IPS-NIHi7 (cell line): Measurements from ENCODE around the gene CD63.
"Not testable (repeated sequence)": the region's sequence is repeated elsewhere in the genome, so short reads cannot be mapped to it uniquely, and the experiment has no call there.

Experiments
- DNase-seq: peaks from one replicate; pipeline ENCODE4 v3.0.0; 2012; ENCODE audit warnings: mixed read lengths; ENCODE audit errors: extremely low spot score

CD63 gene, protein sequence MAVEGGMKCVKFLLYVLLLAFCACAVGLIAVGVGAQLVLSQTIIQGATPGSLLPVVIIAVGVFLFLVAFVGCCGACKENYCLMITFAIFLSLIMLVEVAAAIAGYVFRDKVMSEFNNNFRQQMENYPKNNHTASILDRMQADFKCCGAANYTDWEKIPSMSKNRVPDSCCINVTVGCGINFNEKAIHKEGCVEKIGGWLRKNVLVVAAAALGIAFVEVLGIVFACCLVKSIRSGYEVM

DNA sequence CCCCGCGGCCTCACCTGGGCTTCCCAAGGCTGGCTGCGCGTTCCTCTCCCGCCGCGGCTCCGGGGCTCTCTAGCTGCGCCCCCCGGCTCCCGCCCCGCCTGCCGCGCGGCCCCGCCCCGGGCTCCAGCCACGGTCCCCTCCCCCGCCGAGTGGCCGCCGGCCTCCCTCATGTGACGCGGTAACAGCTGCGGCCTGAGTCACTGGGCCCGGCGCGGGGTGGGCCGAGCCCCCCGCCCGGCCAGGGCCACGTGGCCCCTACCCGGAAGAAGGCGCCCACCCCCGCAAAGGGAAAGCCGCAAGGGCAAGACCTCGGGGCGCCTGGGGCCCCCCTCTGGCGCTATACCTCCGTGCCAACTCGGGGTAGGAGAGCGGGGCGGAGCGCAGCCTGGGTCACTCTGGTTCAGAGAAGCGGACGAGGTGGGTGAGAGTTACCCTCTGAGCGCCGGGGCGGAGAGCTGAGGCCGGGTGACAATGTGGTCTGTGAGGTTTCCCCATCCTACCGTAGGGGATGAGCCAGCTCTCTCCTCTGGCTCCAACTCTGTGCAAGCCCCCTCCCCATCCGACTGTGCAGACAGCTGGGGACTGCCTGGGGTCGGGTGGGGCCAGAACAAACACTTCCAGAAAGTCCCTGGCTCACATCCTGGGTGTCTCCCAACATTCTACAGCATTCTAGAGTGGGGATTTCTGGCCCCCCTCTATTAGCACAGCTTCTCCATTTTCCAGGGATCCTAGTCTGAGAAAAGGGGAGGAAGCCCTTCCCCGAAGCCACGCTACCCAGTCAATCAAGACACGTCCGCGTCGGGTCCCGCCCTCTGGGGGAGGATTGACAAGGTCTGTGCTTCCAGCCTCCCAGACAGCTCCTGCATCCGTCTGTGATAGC is at the start of gene CD63:
TSS of gene CD63 (minus strand) at position 71 of the 880 bp plus-strand sequence. CDS start 668 bp downstream, outside the sequence.
- DNase-seq, result peak; percentile 88

DNA sequence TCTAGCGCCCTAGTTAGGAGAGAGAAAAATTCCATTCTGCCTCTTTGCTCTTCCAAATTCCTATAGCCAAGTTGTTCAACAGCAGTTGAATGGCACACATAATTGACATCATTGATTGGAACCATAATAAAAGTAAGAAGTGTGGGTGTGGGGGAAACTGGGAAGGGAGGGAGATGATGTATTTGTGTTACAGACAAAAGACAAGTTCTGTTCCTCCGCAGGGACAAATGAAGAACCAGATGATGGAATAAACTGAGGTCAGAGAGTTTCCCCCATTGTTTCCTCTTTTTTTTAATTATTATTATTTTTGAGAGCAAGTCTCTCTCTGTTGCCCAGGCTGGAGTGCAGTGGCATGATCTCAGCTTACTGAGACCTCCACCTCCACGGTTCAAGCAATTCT is 49.0 kb upstream of the CD63 start:
- no peak for DNase-seq

DNA sequence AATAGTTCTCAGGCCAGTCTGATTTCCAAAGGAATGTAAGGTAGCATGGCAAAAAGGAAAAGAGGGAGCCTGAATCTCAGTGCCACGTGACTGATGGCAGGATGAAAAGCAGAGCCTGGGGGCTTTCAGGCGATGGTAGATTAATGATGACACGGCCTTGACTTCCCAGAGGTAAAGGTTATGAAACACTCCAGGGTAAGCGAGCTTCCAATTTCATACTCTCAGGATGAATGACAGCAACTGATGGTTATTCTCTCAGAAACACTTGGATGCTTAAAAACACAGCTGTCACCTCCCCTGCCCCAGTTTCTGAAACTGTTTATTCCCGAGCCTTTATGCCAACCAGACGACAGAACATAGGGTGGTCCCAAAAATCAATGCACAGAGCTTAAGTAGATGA is 42.9 kb upstream of the CD63 start:
- DNase-seq, result no peak

DNA sequence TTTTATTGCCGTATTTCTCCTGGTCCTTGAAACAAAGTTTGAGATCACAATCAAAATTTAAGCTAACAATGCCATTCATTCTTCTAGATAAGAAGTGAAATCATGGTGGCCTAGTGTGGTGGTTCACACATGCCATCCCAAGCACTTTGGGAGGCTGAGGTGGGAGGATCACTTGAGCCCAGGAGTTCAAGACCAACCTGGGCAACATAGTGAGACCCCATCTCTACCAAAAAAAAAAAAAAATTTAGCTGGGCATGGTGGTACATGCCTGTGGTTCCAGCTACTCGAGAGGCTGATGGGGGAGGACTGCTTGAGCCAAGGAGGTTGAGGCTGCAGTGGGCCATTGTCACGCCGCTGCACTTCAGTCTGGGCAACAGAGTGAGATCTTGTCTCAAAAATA is 38.3 kb upstream of the CD63 start:
- no peak for DNase-seq

DNA sequence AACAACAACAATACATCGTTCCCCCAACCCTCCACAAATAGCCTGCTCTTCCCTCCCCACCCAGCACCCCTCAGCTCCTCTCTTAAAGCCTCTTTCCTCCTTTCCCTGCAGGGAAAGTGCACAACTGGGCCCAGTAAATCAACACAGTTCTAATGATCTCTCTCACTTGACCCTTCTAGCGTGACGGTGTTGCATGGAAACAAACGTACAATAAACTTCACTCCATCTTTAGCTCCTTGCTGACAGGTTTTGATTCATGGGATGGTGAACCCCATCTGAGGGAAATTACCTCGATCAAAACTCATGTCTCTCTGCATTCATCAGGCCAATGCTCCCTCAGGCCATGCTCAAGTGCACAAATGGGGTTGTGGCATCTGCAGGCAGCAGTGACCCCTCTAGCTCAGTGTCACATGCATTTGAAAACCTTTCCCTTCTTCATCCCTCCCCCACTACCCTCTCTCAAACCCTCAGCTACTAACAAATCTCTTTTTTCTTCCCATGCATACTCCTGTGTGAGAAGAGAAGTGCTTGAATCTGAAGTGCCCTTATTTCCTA is 37.0 kb upstream of the CD63 start:
- no peak for DNase-seq

DNA sequence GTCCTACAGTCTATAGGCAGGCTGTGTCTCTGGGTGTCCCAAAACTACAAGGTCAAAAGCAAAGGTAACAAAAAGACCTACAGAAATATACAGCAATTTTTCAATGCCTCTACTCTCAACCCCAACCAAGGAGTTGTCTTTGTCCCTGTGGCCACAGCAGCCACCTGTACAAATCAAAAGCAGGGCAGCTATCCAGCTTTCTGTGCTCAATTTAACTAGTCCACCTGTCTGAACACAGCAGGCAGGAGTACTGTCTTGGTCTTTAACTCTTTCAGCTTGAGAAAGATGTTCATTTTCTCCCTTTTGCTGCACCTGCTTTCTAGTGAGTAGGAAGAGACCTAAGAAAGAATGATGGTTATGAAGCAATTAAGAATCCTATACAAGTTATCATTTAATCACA is 33.8 kb upstream of the CD63 start:
- DNase-seq, result no peak

DNA sequence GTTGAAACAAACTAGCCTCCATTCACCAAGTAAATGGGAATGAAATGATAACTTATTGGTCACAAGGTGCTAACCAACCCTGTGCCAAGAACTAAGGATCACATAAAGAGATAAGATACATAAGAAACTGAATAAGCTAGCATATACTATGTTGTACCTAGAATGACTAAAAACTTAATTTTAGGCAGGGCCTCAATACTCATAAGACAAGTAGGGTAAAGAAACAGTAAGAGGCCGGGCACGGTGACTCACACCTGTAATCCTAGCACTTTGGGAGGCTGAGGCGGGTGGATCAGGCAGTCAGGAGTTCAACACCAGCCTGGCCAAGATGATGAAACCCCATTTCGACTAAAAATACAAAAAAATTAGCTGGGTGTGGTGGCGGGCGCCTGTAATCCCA is 31.9 kb upstream of the CD63 start:
- no peak for DNase-seq

DNA sequence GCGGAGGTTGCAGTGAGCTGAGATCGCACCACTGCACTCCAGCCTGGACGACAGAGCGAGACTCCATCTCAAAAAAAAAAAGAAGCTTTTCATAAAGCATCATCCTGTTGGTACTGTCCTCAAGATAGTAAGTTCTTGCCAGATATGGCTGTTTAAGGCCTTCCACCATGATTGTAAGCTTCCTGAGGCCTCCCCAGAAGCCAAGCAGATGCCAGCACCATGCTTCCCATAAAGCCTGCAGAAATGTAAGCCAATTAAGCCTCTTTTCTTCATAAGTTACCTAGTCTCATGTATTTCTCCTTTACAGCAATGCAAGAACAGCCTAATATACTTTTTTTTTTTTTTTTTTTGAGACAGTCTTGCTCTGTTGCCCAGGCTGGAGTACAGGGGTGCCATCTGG is 29.8 kb upstream of the CD63 start:
- not testable (repeated sequence) for DNase-seq

DNA sequence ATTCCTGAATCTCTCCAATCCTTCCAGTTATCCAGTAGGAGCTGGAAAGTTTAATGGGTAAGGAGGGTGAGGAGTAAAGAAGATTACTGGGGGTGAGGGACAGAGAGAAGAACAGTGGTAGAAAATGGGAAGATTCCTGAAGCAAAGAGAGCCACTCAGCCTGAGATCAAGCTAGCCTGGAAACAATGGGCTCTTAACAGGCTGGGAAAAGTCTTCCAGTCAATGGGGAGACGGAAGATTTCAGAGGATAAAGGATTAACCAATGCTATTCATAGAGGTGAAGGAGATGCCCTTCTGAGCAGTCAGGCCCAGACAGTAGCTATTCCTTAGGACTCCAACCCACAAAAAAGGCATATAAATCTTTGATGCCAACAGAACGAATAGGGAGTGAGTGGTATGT is 28.9 kb upstream of the CD63 start:
- DNase-seq, result no peak

DNA sequence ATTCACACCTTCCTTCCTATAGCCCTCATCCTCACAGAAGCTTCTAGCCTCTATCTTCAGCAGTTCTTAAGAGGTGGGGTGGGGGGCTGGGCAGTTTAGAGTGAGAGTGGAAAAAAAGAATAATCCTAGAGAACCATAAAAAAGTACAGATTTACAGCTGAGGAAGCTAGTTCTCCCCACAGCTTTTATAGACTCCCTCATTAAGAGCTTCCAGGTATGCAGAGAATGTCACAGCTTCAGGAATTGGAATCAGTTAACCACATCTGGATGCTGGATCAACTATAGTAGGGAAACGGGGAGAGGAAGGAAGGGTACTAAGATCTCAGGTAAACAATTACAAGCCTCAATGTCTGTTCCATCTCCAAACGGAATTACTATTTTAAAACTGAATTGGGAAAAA is 26.4 kb upstream of the CD63 start:
- no peak for DNase-seq

DNA sequence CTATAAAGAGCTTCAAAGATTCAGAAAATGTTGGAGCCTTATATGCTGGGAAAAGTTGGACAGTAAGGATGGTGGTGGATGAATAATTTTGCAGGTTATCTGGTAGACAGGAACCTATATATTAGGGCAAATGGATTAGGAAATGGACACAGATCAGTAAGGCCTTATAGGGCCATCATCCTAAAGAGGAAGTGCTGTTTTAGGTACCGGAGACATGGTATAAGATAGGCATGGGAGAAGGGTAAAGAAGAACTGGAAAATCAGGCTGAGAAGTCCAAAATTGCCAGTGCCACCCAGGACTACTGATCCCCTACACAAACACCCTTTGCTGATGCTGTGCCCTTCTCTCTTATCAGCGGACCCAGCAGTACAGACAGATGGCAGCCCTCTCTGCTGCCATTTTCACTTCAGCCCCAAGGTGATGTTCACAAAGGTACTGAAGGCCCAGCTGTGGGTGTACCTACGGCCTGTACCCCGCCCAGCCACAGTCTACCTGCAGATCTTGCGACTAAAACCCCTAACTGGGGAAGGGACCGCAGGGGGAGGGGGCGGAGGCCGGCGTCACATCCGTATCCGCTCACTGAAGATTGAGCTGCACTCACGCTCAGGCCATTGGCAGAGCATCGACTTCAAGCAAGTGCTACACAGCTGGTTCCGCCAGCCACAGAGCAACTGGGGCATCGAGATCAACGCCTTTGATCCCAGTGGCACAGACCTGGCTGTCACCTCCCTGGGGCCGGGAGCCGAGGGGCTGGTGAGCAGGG is 19.6 kb upstream of the CD63 start:
- no peak for DNase-seq

DNA sequence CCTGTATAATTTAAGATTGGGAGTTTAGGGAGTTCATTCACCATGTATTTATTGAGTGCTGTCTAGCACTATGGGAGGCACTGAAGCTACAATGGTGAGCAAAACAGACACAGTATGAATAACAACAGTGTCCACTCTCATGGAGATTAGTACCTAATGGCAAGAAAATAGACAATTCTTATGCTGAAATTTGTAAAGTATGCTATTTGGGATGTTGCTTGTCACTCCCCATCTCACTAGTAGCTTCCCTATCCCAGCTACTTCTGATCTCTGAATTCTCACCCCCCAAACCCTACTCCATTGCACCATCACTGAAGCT is 18.1 kb upstream of the CD63 start:
- no peak for DNase-seq

DNA sequence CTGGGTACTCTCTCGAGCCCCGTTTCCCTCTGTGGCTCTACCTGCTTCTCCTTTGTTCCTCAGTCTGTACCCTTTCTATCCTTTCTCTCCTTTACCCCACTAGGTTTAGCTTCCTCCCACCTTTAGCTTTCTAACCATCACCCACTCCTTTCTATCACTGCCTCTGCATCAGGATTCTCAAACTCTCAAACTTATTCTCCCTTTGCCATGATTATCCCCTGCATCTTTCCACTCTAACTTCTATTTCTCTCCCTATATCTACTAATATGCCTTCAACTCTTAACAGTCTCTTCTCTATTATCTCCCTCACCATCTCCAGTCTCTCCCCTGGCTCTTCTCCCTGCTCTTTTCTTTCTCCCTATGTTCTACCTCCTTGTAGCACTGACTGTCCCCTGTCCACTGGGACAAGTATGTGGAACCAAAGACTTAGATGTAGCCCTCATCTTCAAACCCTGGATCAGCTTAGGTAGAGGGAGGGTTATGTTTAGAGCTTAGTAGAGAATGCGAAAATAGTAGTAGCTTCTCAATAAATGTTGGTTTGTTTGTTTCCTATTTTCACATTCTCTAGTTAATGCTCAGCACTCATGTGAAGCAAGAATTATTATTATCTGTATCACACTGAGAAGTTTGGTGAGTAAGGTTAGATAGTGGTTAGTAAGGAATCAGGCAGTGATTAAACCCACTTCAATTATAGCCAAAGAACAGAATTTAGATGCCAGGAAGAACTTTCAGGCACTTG is 17.5 kb upstream of the CD63 start:
- no peak for DNase-seq

DNA sequence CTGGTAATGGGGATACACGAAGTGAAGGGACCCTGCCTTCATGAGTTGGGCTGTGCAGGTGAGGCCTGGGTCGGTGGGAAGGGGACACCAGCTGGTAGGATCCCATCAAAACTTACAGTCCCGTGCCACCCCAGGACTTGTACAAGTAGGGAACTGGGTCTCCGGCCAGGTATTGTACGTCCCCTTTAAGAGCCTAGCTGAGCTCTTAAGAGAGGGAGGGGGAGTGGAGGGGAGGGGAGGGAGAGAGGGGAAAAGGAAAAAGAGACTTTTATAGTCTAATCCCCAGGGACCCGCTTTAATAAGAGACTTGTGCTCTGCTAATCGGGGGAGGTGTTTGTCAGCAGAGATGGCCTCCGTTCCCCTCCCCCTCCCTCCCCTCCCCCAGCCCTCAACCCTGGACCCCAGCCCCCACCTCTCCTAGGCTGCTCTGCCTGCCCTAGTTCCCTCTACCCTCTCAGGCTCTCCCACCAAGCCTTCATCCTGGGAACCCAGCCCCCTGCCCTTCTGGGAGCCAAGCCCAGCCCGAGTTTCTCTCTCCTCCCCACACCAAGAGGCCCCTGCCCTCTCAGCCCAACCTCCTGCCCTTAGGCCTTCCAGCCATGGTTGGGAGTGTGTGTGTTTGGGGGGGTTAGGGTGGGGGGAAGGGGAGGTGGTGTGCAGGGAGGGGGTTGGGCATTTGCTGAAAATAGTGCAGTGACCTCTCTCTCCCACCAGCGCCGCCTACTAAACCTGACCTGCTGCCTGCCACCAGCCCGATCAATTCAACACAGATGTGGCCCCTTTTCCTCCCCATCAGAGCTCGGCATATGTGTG is 16.8 kb upstream of the CD63 start:
- peak; percentile 74 for DNase-seq

DNA sequence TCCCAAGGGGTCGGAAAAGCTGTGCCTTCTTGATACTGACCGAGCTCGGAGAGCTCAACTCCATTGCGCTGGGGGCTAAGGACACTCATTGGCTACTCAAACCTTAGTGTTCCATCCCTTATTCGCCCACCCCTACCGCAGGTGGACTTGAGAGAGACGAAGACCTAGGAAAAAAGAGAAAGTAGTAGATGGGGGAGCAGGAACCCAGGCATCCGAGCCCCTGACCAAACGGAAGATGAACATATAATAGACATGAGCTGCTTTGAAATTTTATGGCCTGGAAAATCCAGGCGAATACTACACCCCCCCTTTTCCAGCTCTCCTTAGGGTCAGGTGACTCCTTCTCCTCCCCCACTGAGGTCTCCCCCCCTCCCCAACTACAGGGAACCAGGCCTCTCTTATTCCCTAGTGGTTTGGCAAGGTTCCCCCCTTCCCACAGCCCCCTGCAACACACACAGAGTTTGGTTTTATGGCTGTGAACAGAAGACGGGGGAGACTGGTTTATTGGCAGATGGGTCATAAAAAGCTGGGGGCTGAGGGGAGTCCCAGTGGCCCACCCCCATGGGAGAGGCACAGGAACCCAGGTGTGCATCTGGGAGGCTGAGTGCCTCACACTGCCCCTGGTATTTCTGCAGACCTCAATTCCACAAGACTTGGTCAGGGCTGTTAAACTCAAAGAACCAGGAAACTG is 15.7 kb upstream of the CD63 start:
- DNase-seq, result no peak

DNA sequence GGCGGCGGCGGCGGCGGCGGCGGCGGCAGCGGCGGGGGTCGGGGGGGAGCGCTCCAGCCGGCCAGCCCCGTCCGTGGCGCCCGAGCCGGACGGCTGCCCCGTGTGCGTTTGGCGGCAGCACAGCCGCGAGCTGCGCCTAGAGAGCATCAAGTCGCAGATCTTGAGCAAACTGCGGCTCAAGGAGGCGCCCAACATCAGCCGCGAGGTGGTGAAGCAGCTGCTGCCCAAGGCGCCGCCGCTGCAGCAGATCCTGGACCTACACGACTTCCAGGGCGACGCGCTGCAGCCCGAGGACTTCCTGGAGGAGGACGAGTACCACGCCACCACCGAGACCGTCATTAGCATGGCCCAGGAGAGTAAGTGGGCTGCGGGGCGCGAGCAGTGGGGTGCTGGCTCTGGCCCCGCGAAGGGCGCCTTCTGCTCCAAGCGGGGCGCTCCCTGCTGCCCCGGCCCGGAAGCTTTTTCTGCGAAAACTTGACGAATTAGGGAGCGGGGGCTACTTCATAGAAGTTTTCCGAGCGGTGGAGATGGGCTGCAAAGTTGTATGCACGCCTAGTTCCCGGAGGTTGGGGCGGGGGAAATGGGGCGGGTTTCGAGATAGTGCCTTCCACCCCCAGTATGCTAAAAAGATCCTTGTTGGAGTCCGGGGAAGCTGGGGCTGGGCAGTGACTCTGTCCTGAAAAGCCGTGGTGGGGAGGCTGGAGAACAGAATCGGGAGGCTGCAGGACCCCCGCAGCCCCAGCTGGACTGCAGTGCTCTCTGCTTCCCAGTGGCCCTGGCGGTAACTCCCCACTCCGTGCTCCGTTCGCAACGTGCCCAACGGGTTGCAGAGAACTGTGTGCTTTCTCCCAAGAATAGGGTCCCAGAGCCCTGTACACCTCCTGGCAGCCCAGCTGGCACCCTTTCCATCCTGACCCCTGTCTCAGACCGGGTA is 14.9 kb upstream of the CD63 start:
- DNase-seq, result peak; percentile 45

DNA sequence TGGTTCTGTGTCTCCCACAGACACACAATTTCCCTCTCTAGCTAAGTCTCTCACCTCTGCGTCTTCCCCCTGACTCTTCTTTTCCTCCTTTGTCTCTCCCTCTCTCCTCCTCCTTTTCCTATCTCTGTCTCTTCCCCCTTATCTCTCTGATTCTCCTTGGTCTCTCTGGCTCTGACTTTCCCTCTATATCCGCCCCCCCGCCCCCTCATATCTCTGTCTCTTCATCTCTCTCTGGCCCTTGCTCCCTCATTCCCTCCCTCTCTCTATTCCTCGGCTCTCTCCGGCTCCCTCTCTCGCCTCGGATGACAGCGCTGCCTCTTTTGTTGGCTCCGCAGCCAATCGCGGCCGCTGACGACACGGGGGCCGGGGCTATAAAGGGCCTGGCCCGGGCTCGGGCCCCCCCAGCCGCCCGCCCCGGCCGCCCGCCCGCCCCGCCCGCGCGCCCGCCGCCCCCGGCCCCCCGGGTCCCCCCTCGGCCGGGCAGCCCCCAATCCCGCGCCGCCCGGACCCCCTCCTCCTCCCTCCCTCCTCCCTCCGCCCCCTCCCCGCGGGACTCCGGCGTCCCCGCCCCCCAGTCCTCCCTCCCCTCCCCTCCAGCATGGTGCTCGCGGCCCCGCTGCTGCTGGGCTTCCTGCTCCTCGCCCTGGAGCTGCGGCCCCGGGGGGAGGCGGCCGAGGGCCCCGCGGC is 14.1 kb upstream of the CD63 start, which contains the start of gene GDF11:
TSS of gene GDF11 (plus strand) at position 404 of the 687 bp plus-strand sequence. CDS start at position 599, 195 bp downstream.
- DNase-seq, result peak; percentile 78

DNA sequence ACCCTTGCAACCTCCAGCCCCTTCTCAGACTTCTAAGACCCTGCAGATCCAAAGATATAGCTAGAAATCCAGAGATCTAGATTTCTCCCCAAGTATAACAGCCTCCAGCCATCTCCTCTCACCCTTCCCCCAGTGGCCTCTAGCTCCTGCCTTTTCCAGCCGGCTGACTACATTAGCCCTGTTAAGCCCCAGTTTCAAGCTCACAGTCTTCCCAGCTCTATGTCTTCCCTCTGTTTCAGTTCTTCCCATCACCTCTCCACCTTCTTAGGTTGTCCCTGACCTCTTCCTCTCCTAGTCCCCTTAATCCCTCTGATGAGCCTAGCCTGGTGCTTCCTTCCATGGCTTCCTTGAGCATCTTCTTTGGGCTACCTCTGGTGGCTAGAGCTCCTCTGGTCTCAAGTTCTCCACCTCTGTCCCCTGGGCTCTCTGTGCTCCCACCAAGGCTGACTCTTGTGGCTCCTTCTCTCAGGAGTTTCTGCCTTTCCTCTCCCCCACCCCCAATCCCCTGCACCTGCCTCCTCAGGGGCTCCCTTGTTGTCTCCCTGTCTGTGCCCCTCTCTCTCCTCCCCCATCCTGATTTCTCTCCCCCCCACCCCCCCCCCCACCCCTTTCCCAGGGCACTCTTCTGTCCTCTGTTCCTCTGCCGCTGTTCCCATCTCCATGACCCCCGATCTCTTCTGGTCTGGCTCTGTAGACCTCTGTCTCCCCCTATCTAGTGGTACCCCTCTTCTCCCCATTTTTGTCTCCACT is 13.3 kb upstream of the CD63 start:
- no peak for DNase-seq
